WI38 (cell line): ENCODE measurements around the gene SEZ6.

Experiments used
- H3K4me3 ChIP-seq: 2 replicates; pipeline ENCODE4 v1.5.1; 2011; ENCODE audit warnings: low read depth, mild to moderate bottlenecking, control low read depth, low read length
- CTCF ChIP-seq: IDR thresholded peaks from 2 replicates; pipeline ENCODE4 v1.5.1; 2012; ENCODE audit warnings: low read depth, mild to moderate bottlenecking, control low read depth, low read length

Gene SEZ6

DNA sequence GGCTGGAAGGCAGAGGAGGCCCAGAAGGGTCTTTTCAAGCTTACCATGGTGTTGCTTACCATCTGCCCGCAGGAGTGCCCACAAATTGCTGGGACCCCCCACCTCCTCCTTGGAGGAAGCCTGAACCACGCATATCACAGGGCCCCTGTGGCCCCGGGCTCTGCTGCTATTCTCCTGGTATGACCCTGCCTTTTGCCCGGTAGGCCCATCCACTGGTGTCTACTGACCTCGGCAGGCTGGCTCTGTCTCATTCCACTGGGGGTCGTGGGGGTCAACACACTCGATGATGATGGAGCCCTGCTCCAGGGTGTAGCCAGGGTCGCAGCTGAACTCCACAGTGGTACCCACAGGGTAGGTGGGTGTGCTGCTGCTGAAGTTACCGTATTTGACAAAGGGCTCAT lies 46.4 kb downstream of the SEZ6 start:
- no peak overlapping the region for H3K4me3 ChIP-seq
- no peak for TF ChIP-seq CTCF

- H3K4me3 ChIP-seq, result no peak overlapping the region
- no peak for TF ChIP-seq CTCF
Observed at GRCh38 chr17:28958820-28959455, 46.9 kb downstream of the SEZ6 start.

DNA sequence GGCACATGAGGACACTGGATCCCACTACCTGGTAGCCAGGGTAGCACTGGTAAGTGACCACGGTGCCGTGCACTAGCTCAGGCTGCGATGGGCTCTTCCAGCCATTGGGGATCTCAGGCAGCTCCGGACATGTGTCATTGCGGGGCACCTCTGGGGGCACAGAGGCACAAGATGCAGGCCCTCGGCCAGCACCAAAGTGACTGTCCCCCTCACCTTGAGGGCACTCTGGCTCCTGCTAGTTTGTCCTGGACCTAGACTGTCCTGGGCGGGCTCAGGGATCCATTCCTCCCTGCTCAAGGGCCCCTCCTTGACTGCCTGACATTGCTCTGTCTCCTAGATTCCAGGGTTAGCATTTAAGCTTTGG lies 47.9 kb downstream of the SEZ6 start:
- H3K4me3 ChIP-seq, result no peak overlapping the region
- no peak for TF ChIP-seq CTCF

DNA sequence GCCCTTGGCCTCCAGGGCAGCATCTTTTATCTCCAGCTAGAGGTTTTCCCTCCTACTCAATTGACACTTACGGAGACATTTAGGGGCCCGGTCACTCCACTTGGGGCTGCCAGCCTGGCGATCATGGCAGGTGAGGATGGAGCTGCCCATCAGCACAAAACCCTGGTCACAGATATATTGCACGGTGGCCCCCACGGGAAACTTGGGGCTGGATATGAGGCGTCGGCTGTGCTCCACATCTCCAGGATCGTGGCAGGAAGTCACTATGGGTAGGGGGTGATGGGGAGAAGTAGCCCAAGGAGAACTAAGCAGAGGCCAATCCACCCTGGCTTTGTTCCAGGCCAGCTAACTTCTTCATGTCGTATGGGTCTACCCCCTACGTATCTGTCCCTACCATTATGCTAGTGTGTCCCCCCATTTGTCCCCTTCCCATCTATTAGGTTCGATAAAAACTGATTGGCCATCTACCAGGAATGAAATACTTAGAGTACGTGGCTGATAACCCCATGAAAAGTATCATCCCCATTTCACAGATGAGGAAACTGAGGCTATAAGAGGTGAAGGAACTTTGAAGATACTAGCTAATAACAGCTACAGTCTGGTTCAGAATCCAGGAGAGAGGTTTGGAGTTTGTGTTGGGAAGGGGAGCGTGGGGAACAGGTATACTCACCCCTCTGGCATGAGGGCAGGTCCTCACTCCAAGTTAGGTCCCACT lies 48.4 kb downstream of the SEZ6 start:
- H3K4me3 ChIP-seq, result no peak overlapping the region
- TF ChIP-seq CTCF, result no peak

DNA sequence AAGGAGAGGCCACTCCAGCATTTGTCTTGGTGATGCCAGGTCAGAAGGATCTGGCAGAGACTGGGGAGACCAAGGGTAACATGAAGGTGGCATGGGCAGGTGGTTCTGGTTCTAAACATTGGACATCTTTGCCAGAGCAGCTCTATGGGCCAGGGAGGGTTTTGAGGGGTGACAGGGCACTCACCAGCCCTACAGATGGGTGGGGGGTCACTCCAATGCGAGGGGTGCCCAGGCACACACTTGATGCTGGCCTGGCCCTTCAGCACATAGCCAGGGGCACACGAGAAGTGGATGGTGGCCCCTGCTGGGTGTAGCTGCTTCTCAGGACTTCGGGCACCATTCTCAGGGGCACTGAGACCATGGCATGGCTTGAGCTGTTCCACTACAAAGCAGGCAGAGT lies 49.0 kb downstream of the SEZ6 start:
- no peak for TF ChIP-seq CTCF
- H3K4me3 ChIP-seq, result no peak overlapping the region

DNA sequence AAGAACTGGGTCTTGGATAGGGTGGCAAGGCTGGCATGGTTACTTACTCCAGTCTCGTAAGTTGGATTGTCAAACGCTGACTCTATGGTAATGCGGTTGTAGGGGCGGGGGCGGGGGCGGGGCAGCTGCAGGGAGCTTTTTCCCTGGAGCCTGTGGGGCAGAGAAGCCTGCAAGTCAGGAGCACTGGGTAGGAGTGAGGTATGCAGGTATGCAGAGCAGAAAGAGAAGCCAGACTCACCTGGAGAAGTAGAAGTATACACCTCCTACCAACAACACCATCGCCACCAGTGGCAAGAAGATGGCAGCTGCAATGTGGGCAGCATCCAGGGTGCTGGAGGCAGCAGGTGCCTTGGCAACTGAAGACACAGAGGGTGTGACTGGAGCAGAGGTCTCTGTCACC lies 49.7 kb downstream of the SEZ6 start:
- TF ChIP-seq CTCF, result no peak
- no peak overlapping the region for H3K4me3 ChIP-seq

GRCh38 chr17:28955408-28955807 lies 50.4 kb downstream of the SEZ6 start:
- TF ChIP-seq CTCF, result no peak
- no peak overlapping the region for H3K4me3 ChIP-seq
